Nephron progenitor cell (in vitro differentiated cells): Measurements from ENCODE around the gene TMPRSS12.

Source experiments
- DNase-seq: peaks from one replicate; pipeline ENCODE4 v3.0.0; 2021
- H3K27ac Mint-ChIP-seq: 2 replicates; pipeline ENCODE4 v1.8.0; 2021; ENCODE audit warnings: mild to moderate bottlenecking, moderate library complexity, mixed read lengths
- H3K27me3 Mint-ChIP-seq: 2 replicates; pipeline ENCODE4 v1.8.0; 2021; ENCODE audit warnings: mild to moderate bottlenecking, low read depth, mixed read lengths; ENCODE audit not compliant: poor library complexity
- H3K36me3 Mint-ChIP-seq: 2 replicates; pipeline ENCODE4 v1.8.0; 2021; ENCODE audit warnings: low read depth, mixed read lengths
- H3K4me1 Mint-ChIP-seq: 2 replicates; pipeline ENCODE4 v1.8.0; 2021; ENCODE audit warnings: mixed read lengths
- H3K4me3 Mint-ChIP-seq: 2 replicates; pipeline ENCODE4 v1.8.0; 2021; ENCODE audit warnings: mild to moderate bottlenecking, moderate library complexity, mixed read lengths
- H3K9me3 Mint-ChIP-seq: 2 replicates; pipeline ENCODE4 v1.8.0; 2021; ENCODE audit warnings: mild to moderate bottlenecking, moderate library complexity, mixed read lengths
- CTCF ChIP-seq: fragments of 200-600 bp; sonication (generic); IDR thresholded peaks from 2 replicates; pipeline ENCODE4 v1.5.0; 2021; ENCODE audit warnings: antibody characterized with exemption

TMPRSS12 gene

GRCh38 chr12:50913224-50913623, 70.5 kb downstream of the TMPRSS12 start:
- no peaks in the 10 kb centered on the region for H3K4me1 Mint-ChIP-seq
- no peak for TF ChIP-seq CTCF
- DNase-seq: no peak
- H3K27me3 Mint-ChIP-seq: peaks cover 9% of the 10 kb centered on the region
- H3K9me3 Mint-ChIP-seq: peaks cover 68% of the 10 kb centered on the region
- H3K27ac Mint-ChIP-seq: no peak overlapping the region
- H3K4me3 Mint-ChIP-seq: no peak overlapping the region
- H3K36me3 Mint-ChIP-seq: peaks cover 15% of the 10 kb centered on the region

- H3K9me3 Mint-ChIP-seq: peaks cover 75% of the 10 kb centered on the region
- TF ChIP-seq CTCF: no peak
Measured at GRCh38 chr12:50914872-50915484, 72.3 kb downstream of the TMPRSS12 start.

GRCh38 chr12:50916292-50916691, 73.6 kb downstream of the TMPRSS12 start:
- Mint-ChIP-seq H3K27me3 (peaks cover 6% of the 10 kb centered on the region), H3K4me1 (no peaks in the 10 kb centered on the region), H3K9me3 (peaks cover 70% of the 10 kb centered on the region), H3K27ac (no peak overlapping the region), H3K4me3 (no peak overlapping the region), H3K36me3 (peaks cover 10% of the 10 kb centered on the region)
- TF ChIP-seq CTCF: no peak
- no peak for DNase-seq

More at GRCh38 chr12:50914872-50915484, 72.3 kb downstream of the TMPRSS12 start:
- DNase-seq: no peak
- Mint-ChIP-seq H3K36me3 (peaks cover 15% of the 10 kb centered on the region), H3K27ac (no peak overlapping the region), H3K4me1 (no peaks in the 10 kb centered on the region), H3K27me3 (peaks cover 6% of the 10 kb centered on the region), H3K4me3 (no peak overlapping the region)

GRCh38 chr12:50918584-50919316, 76.0 kb downstream of the TMPRSS12 start:
- peaks cover 6% of the 10 kb centered on the region for H3K27me3 Mint-ChIP-seq
- H3K9me3 Mint-ChIP-seq: peaks cover 46% of the 10 kb centered on the region
- no peak overlapping the region for H3K4me3 Mint-ChIP-seq
- H3K27ac Mint-ChIP-seq: no peak overlapping the region
- no peak for DNase-seq
- H3K36me3 Mint-ChIP-seq: peaks cover 5% of the 10 kb centered on the region
- H3K4me1 Mint-ChIP-seq: peaks cover 18% of the 10 kb centered on the region
- TF ChIP-seq CTCF: no peak

- Mint-ChIP-seq H3K4me3 (peak overlapping the region; percentile 63), H3K9me3 (peaks cover 11% of the 10 kb centered on the region), H3K27ac (peak overlapping the region; percentile 92), H3K36me3 (no peaks in the 10 kb centered on the region), H3K27me3 (peaks cover 6% of the 10 kb centered on the region), H3K4me1 (peaks cover 57% of the 10 kb centered on the region)
- no peak for TF ChIP-seq CTCF
- DNase-seq: peak; percentile 8
Measured at GRCh38 chr12:50922820-50923219, 80.1 kb downstream of the TMPRSS12 start.
